Coronary artery (tissue), 2 donors: ENCODE results near the gene RAPGEF1.

ENCODE experiments used
- DNase-seq: peaks from one replicate; pipeline ENCODE4 v3.0.0-alpha.2; 2017; ENCODE audit warnings: low spot score
- H3K27ac ChIP-seq, 2 donors: fragments of 200-600 bp; sonication (generic); one replicate each; pipeline ENCODE4 v1.5.1; 2016 to 2019
- H3K4me3 ChIP-seq: fragments of 200-600 bp; sonication (generic); 2 replicates; pipeline ENCODE4 v1.5.1; 2016; ENCODE audit warnings: mild to moderate bottlenecking, moderate library complexity
- CTCF ChIP-seq: fragments of 200-600 bp; sonication (generic); IDR thresholded peaks from one replicate; pipeline ENCODE4 v1.5.1; 2019; ENCODE audit warnings: antibody characterized with exemption

The RAPGEF1 gene

GRCh38 chr9:131661568-131662288 lies 78.1 kb downstream of the RAPGEF1 start:
- H3K4me3 ChIP-seq = no peak overlapping the region
- no peak for TF ChIP-seq CTCF
- no peak overlapping the region for H3K27ac ChIP-seq
- DNase-seq = peak; percentile 36

GRCh38 chr9:131660466-131661405 lies 79.1 kb downstream of the RAPGEF1 start:
- peak; percentile 55 for DNase-seq
- no peak for TF ChIP-seq CTCF
- Histone ChIP-seq H3K27ac (no peak overlapping the region), H3K4me3 (no peak overlapping the region)

- H3K27ac ChIP-seq = peak overlapping the region; percentile 38 to 67
- peak; percentile 35 for DNase-seq
- no peak for TF ChIP-seq CTCF
- H3K4me3 ChIP-seq = no peak overlapping the region
These were observed 81.3 kb downstream of the RAPGEF1 start for GRCh38 chr9:131658377-131659129.

GRCh38 chr9:131657940-131658339 lies 81.9 kb downstream of the RAPGEF1 start:
- peak overlapping the region; percentile 38 to 67 for H3K27ac ChIP-seq
- DNase-seq = no peak
- no peak for TF ChIP-seq CTCF
- no peak overlapping the region for H3K4me3 ChIP-seq

GRCh38 chr9:131657456-131657855 lies 82.4 kb downstream of the RAPGEF1 start:
- DNase-seq = no peak
- TF ChIP-seq CTCF = no peak
- peak overlapping the region in 1 of 2 donors; percentile 67 for H3K27ac ChIP-seq
- no peak overlapping the region for H3K4me3 ChIP-seq

GRCh38 chr9:131657037-131657377 lies 82.9 kb downstream of the RAPGEF1 start:
- TF ChIP-seq CTCF = no peak
- H3K27ac ChIP-seq = peak overlapping the region; percentile 6 to 76
- no peak for DNase-seq
- no peak overlapping the region for H3K4me3 ChIP-seq
